ENCODE measurements around the gene TNFRSF9.
"Not testable (repeated sequence)": the region's sequence is repeated elsewhere in the genome, so short reads cannot be mapped to it uniquely, and the experiment has no call there.

The TNFRSF9 gene

DNA sequence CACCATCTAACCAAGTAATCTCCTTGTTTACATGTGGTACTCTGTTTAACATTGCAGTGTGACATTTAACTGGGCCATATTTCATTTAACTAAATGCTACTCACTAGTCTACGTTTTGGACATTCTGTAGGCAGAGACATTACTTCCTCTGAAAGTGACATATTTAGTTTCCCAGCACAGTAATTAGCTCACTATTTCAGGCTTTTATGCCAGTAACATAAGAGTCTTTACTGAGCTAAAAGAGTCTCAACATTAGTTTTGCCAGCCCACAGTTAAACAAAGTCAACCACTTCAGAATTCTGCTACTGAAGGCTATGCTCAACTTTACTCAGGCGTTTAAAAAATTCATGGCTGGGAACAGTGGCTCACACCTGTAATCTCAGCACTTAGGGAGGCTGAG lies 2.6 kb upstream of the TNFRSF9 start:
- Mint-ChIP-seq H3K4me1 (peaks cover 49% of the 10 kb centered on the region), H3K4me3 (peak overlapping the region; percentile 93), H3K9me3 (peaks cover 3% of the 10 kb centered on the region), H3K27ac (peak overlapping the region; percentile 99), H3K27me3 (no peaks in the 10 kb centered on the region), H3K36me3 (ENCODE audit: low read depth) (peaks cover 26% of the 10 kb centered on the region)
- no peak for DNase-seq
- ATAC-seq = no peak

- peak overlapping the region; percentile 99 for H3K27ac Mint-ChIP-seq
- peaks cover 53% of the 10 kb centered on the region for H3K4me1 Mint-ChIP-seq
- H3K9me3 Mint-ChIP-seq = peaks cover 3% of the 10 kb centered on the region
- peak; percentile 59 for DNase-seq
- peak overlapping the region; percentile 93 for H3K4me3 Mint-ChIP-seq
- H3K27me3 Mint-ChIP-seq = no peaks in the 10 kb centered on the region
- ATAC-seq = peak; percentile 5
- H3K36me3 Mint-ChIP-seq (ENCODE audit: low read depth) = peaks cover 34% of the 10 kb centered on the region
Observed at GRCh38 chr1:7942214-7942921, 1.7 kb upstream of the TNFRSF9 start.

DNA sequence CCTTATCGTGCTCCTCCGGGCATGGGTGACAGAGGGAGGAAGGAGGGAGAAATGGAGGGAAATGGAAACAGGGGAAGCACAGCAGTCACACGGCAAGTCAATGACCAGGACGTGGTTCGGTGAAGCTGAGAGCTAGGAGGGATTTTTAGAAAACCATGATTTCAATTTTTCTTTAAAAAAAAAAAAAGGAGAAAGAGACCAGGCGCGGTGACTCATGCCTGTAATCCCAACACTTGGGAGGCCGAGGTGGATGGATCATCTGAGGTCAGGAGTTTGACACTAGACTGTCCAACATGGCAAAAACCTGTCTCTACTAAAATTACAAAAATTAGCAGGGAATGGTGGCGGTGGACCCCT lies 776 bp upstream of the TNFRSF9 start:
- H3K4me1 Mint-ChIP-seq = peaks cover 59% of the 10 kb centered on the region
- no peak for DNase-seq
- H3K36me3 Mint-ChIP-seq (ENCODE audit: low read depth) = peaks cover 43% of the 10 kb centered on the region
- peaks cover 3% of the 10 kb centered on the region for H3K9me3 Mint-ChIP-seq
- H3K4me3 Mint-ChIP-seq = peak overlapping the region; percentile 93
- peak overlapping the region; percentile 99 for H3K27ac Mint-ChIP-seq
- no peaks in the 10 kb centered on the region for H3K27me3 Mint-ChIP-seq
- ATAC-seq = no peak

- Mint-ChIP-seq H3K4me3 (peak overlapping the region; percentile 93), H3K27ac (peak overlapping the region; percentile 99)
Observed at GRCh38 chr1:7940034-7940433, 605 bp downstream of the TNFRSF9 start.

GRCh38 chr1:7938070-7938469 lies 2.6 kb downstream of the TNFRSF9 start:
- DNase-seq (no peak), ATAC-seq (no peak)
- Mint-ChIP-seq H3K36me3 (ENCODE audit: low read depth) (peaks cover 74% of the 10 kb centered on the region), H3K4me3 (peak overlapping the region; percentile 93), H3K9me3 (peaks cover 3% of the 10 kb centered on the region), H3K4me1 (peaks cover 75% of the 10 kb centered on the region), H3K27ac (peak overlapping the region; percentile 99), H3K27me3 (no peaks in the 10 kb centered on the region)

More at GRCh38 chr1:7940034-7940433, 605 bp downstream of the TNFRSF9 start:
- Mint-ChIP-seq H3K9me3 (peaks cover 3% of the 10 kb centered on the region), H3K27me3 (no peaks in the 10 kb centered on the region), H3K4me1 (peaks cover 69% of the 10 kb centered on the region), H3K36me3 (ENCODE audit: low read depth) (peaks cover 56% of the 10 kb centered on the region)
- ATAC-seq (no peak), DNase-seq (no peak)

DNA sequence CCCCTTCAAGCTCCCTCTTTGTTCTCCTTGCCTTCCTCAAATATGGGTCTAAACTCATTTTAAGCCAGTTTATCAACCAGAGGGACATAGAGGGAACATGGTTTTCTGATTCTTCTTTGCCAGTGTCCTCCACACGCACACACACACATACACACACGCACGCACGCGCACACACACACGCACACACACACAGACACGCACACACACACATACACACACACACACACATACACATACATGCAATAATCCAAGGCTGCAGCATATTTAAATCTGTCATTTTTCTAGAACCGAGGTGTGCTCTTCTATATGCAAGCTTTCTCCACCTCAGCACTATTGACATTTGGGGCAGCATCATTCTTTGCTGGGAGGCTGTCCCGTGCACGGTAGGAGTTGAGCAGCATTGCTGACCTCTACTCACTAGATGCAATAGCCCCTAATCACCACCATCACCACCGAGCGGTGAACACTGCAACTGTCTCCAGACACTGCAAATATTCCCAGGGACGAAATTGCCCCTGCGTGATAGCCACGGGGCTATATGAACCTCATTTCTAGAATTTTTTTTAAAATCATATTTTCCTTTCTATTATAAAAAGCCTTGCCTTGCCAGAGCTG lies 8.0 kb downstream of the TNFRSF9 start:
- H3K27ac Mint-ChIP-seq = peak overlapping the region; percentile 98

GRCh38 chr1:7931446-7931812 lies 9.2 kb downstream of the TNFRSF9 start:
- peak; percentile 27 for ATAC-seq
- no peaks in the 10 kb centered on the region for H3K27me3 Mint-ChIP-seq
- peak overlapping the region; percentile 98 for H3K27ac Mint-ChIP-seq
- H3K36me3 Mint-ChIP-seq (ENCODE audit: low read depth) = peaks cover 92% of the 10 kb centered on the region
- peak overlapping the region; percentile 71 for H3K4me3 Mint-ChIP-seq
- DNase-seq = no peak
- peaks cover 97% of the 10 kb centered on the region for H3K4me1 Mint-ChIP-seq
- H3K9me3 Mint-ChIP-seq = no peaks in the 10 kb centered on the region

More for the DNA sequence above, 8.0 kb downstream of the TNFRSF9 start:
- peaks cover 93% of the 10 kb centered on the region for H3K4me1 Mint-ChIP-seq
- peaks cover 91% of the 10 kb centered on the region for H3K36me3 Mint-ChIP-seq (ENCODE audit: low read depth)
- peak overlapping the region; percentile 71 for H3K4me3 Mint-ChIP-seq
- H3K9me3 Mint-ChIP-seq = no peaks in the 10 kb centered on the region
- H3K27me3 Mint-ChIP-seq = no peaks in the 10 kb centered on the region
- DNase-seq (no peak), ATAC-seq (no peak)

DNA sequence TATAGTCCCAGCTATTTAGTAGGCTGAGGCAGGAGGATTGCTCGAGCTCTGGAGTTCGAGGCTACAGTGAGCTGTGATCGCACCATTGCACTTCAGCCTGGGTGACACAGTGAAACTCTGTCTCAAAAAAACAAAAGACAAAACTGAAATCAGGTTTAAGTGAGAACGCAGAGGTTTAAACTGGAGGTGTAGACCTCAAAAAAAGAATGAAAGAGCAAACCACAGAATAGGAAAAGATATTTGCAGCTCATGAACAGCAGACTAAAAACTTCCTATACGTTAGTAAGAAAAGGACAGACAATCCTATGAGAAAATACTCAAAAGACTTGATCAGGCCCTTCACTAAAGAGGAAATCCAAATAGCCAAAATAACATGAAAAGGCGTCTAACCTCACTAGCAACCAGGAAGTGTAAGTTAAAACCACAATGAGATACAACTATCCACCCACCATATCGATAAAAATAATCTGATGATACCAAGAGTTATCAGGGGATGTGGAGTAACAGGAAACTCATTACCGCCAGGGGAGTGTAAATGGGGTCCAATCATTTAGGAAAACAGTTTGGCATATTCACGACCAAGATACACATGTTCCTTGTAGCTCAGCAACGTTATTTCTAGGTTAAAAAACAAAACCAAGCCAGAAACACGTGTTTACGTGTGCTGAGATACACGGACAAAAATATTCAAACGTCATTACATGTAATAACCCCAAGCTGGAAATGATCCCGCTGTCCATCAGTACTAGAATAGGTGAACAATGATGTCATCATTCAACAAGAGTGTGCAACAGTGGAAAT lies 9.8 kb downstream of the TNFRSF9 start:
- Mint-ChIP-seq H3K36me3 (ENCODE audit: low read depth) (peaks cover 93% of the 10 kb centered on the region), H3K9me3 (no peaks in the 10 kb centered on the region), H3K4me3 (peak overlapping the region; percentile 71), H3K27ac (peak overlapping the region; percentile 98), H3K27me3 (no peaks in the 10 kb centered on the region), H3K4me1 (peaks cover 98% of the 10 kb centered on the region)
- DNase-seq (no peak), ATAC-seq (peak; percentile 73)

DNA sequence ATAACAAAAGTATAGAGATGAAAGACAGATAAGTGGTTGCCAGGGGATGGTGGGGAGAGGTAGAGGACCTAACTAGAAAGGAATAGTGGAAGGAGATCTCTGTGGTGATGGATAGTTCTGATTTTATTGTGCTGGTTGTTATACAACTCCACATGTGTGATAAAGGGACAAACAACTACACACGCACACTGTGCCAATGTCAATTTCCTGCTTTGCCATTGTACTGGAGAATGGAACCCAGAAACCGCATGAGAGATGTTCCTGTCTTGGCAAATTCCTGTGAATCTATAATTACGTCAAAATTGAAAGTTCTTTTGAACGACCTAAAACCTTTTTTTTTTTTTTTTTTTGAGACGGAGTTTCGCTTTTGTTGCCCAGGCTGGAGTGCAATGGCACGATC lies 11.0 kb downstream of the TNFRSF9 start:
- no peaks in the 10 kb centered on the region for H3K27me3 Mint-ChIP-seq
- H3K4me1 Mint-ChIP-seq = peaks cover 90% of the 10 kb centered on the region
- H3K27ac Mint-ChIP-seq = peak overlapping the region; percentile 98
- no peak for ATAC-seq
- peak overlapping the region; percentile 52 for H3K4me3 Mint-ChIP-seq
- peaks cover 85% of the 10 kb centered on the region for H3K36me3 Mint-ChIP-seq (ENCODE audit: low read depth)
- no peaks in the 10 kb centered on the region for H3K9me3 Mint-ChIP-seq
- DNase-seq = no peak

DNA sequence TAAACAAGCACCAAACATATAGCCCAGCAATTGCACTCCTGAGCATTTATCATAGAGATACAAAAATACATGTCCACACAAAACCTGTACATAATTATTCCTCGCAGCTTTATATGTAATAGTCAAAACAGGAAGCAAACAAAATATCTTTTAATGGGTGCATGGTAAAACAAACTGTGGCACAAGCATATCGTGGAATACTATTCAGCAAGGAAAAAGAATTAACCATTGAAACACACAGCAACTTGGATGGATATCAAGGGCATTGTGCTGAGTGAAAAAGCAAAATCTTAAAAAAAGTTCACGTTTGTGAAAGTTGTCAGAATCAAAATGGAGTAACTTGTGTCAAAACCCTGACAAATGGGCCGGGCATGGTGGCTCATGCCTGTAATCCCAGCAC lies 12.4 kb downstream of the TNFRSF9 start:
- Mint-ChIP-seq H3K36me3 (ENCODE audit: low read depth) (peaks cover 83% of the 10 kb centered on the region), H3K4me3 (peak overlapping the region; percentile 46), H3K9me3 (no peaks in the 10 kb centered on the region), H3K27ac (peak overlapping the region; percentile 68), H3K4me1 (peaks cover 88% of the 10 kb centered on the region), H3K27me3 (no peaks in the 10 kb centered on the region)
- ATAC-seq (no peak), DNase-seq (no peak)

GRCh38 chr1:7927061-7927460 lies 13.6 kb downstream of the TNFRSF9 start:
- H3K27ac Mint-ChIP-seq = peak overlapping the region; percentile 79
- H3K4me1 Mint-ChIP-seq = peaks cover 85% of the 10 kb centered on the region
- H3K36me3 Mint-ChIP-seq (ENCODE audit: low read depth) = peaks cover 81% of the 10 kb centered on the region
- not testable (repeated sequence) for DNase-seq, ATAC-seq, H3K27me3 Mint-ChIP-seq, H3K9me3 Mint-ChIP-seq, H3K4me3 Mint-ChIP-seq

- peaks cover 73% of the 10 kb centered on the region for H3K36me3 Mint-ChIP-seq (ENCODE audit: low read depth)
- peak overlapping the region; percentile 97 for H3K27ac Mint-ChIP-seq
- peak overlapping the region; percentile 18 for H3K4me3 Mint-ChIP-seq
Observed at GRCh38 chr1:7922301-7922700, 18.3 kb downstream of the TNFRSF9 start.

GRCh38 chr1:7921796-7922195 lies 18.8 kb downstream of the TNFRSF9 start:
- Mint-ChIP-seq H3K36me3 (ENCODE audit: low read depth) (peaks cover 73% of the 10 kb centered on the region), H3K4me3 (peak overlapping the region; percentile 18), H3K27me3 (no peaks in the 10 kb centered on the region), H3K9me3 (peaks cover 5% of the 10 kb centered on the region), H3K27ac (peak overlapping the region; percentile 97), H3K4me1 (peaks cover 84% of the 10 kb centered on the region)
- no peak for DNase-seq
- no peak for ATAC-seq

More at GRCh38 chr1:7922301-7922700, 18.3 kb downstream of the TNFRSF9 start:
- Mint-ChIP-seq H3K9me3 (peaks cover 5% of the 10 kb centered on the region), H3K27me3 (no peaks in the 10 kb centered on the region), H3K4me1 (peaks cover 84% of the 10 kb centered on the region)
- ATAC-seq = no peak
- no peak for DNase-seq

GRCh38 chr1:7919880-7920279 lies 20.8 kb downstream of the TNFRSF9 start:
- H3K27me3 Mint-ChIP-seq = no peaks in the 10 kb centered on the region
- ATAC-seq = no peak
- peak overlapping the region; percentile 97 for H3K27ac Mint-ChIP-seq
- H3K9me3 Mint-ChIP-seq = peaks cover 5% of the 10 kb centered on the region
- H3K36me3 Mint-ChIP-seq (ENCODE audit: low read depth) = peaks cover 70% of the 10 kb centered on the region
- peaks cover 88% of the 10 kb centered on the region for H3K4me1 Mint-ChIP-seq
- DNase-seq = no peak
- peak overlapping the region; percentile 40 for H3K4me3 Mint-ChIP-seq
